Fibroblast of lung (primary cell): Measurements from ENCODE around the gene PCNT. TPM values are rescaled to one million over a fixed set of nuclear protein-coding genes. Genes with fewer than 3 reads are reported as not detected.

Experiments
- DNase-seq, 2 donors: peaks; one replicate each; pipeline versions ENCODE4 v3.0.0 to v3.0.0-alpha.2; 2010; ENCODE audit warnings: low read depth in 2 of 2
- H2AFZ ChIP-seq: 2 replicates; pipeline ENCODE4 v1.5.1; 2012; ENCODE audit warnings: low read length, control low read depth, inconsistent platforms
- H3K27ac ChIP-seq: 2 replicates; pipeline ENCODE4 v1.5.1; 2011; ENCODE audit warnings: low read length, control low read depth; ENCODE audit not compliant: insufficient read depth
- H3K27me3 ChIP-seq: 2 replicates; pipeline ENCODE4 v1.5.1; 2011; ENCODE audit warnings: mild to moderate bottlenecking, low read length; ENCODE audit not compliant: control insufficient read depth, insufficient read depth
- H3K36me3 ChIP-seq: 2 replicates; pipeline ENCODE4 v1.5.1; 2011; ENCODE audit warnings: low read length; ENCODE audit not compliant: control insufficient read depth, insufficient read depth
- H3K4me1 ChIP-seq: 2 replicates; pipeline ENCODE4 v1.5.1; 2011; ENCODE audit warnings: low read length; ENCODE audit not compliant: control insufficient read depth, insufficient read depth; ENCODE audit errors: extremely low read depth
- H3K4me2 ChIP-seq: 2 replicates; pipeline ENCODE4 v1.5.1; 2011; ENCODE audit warnings: low read length, control low read depth; ENCODE audit not compliant: insufficient read depth; ENCODE audit errors: extremely low read depth
- H3K4me3 ChIP-seq, 4 experiments: fragments of 200-600 bp in 1 of 4; sonication (generic) in 1 of 4; replicated peaks in 1 of 4; 2 replicates each; pipeline ENCODE4 v1.5.1; 2011 to 2016; ENCODE audit warnings: low read length in 4 of 4, low read depth in 3 of 4, mild to moderate bottlenecking in 3 of 4, control low read depth in 2 of 4, inconsistent platforms in 1 of 4, mixed read lengths in 1 of 4; ENCODE audit not compliant: insufficient read depth in 1 of 4; ENCODE audit errors: control extremely low read depth in 1 of 4
- H3K79me2 ChIP-seq: 2 replicates; pipeline ENCODE4 v1.5.1; 2012; ENCODE audit warnings: mild to moderate bottlenecking, low read length, inconsistent platforms; ENCODE audit not compliant: control insufficient read depth, insufficient read depth
- H3K9ac ChIP-seq: 2 replicates; pipeline ENCODE4 v1.5.1; 2011; ENCODE audit warnings: mild to moderate bottlenecking, low read length, control low read depth; ENCODE audit not compliant: insufficient read depth
- H3K9me3 ChIP-seq: 2 replicates; pipeline ENCODE4 v1.5.1; 2012; ENCODE audit warnings: low read depth, low read length; ENCODE audit not compliant: control insufficient read depth, insufficient read depth
- H4K20me1 ChIP-seq: 2 replicates; pipeline ENCODE4 v1.5.1; 2011; ENCODE audit warnings: low read length; ENCODE audit not compliant: control insufficient read depth, insufficient read depth; ENCODE audit errors: extremely low read depth
- EZH2 ChIP-seq: IDR thresholded peaks from 2 replicates; pipeline ENCODE4 v1.5.1; 2012; ENCODE audit warnings: low read length, control low read depth, mild to moderate bottlenecking; ENCODE audit errors: missing control alignments
- polyA plus RNA-seq, 2 donors: library from polyadenylated mRNA; depleted of rRNA in 1 of 2; stranded (reverse) in 1 of 2; unstranded in 1 of 2; fragments of >200 nt; gene quantifications; 2 replicates each; pipeline ENCODE4 v1.2.1, GENCODE V29; 2011 to 2012; ENCODE audit warnings: missing spikeins in 1 of 2
- total RNA-seq: library from RNA; depleted of rRNA; stranded (reverse); fragments of >200 nt; gene quantifications from 2 replicates; pipeline ENCODE4 v1.2.1, GENCODE V29; 2014
- TF ChIP-seq, protein P1 (sequence below), 2 donors: IDR thresholded peaks in 1 of 2; conservative IDR thresholded peaks in 1 of 2; 1 replicate in 1 of 2; 2 replicates in 1 of 2; pipeline ENCODE4 v1.5.1; 2011 to 2012; ENCODE audit warnings: low read length in 2 of 2, control low read depth in 1 of 2, inconsistent platforms in 1 of 2, low read depth in 1 of 2, mild to moderate bottlenecking in 1 of 2

The PCNT gene
- total and polyA plus RNA-seq, 2 donors (not counting 1 experiment from before 2014, with no cell fraction given), result 7.4 to 26.1 TPM

DNA sequence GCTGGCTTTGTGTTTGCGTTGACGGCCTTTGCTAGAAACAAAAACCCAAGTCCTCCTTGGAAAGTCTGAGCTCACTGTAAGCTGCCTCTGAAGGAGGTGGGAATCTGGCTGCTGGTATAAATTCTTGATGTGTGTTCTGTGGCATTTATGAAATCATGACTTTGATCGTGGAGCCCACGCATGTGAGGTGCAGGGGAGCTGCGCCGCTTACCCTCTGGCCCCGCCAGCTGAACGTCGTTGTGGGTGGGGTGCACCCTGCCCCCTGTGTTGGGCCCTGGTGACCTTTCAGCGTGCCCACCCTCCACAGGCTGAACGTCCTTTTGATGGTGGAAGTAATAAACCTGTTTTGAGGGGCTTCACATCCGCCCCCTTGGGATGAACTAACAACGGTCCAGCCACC is 113.6 kb downstream of the PCNT start:
- H3K36me3 ChIP-seq, result peaks cover 40% of the 10 kb centered on the region
- H3K79me2 ChIP-seq, result no peaks in the 10 kb centered on the region
- H2AFZ ChIP-seq, result no peak overlapping the region
- no peak for DNase-seq
- no peak overlapping the region for H3K9ac ChIP-seq
- no peaks in the 10 kb centered on the region for H3K27me3 ChIP-seq
- H3K4me3 ChIP-seq, result no peak overlapping the region
- H3K4me2 ChIP-seq, result no peak overlapping the region
- TF ChIP-seq, protein P1, sequence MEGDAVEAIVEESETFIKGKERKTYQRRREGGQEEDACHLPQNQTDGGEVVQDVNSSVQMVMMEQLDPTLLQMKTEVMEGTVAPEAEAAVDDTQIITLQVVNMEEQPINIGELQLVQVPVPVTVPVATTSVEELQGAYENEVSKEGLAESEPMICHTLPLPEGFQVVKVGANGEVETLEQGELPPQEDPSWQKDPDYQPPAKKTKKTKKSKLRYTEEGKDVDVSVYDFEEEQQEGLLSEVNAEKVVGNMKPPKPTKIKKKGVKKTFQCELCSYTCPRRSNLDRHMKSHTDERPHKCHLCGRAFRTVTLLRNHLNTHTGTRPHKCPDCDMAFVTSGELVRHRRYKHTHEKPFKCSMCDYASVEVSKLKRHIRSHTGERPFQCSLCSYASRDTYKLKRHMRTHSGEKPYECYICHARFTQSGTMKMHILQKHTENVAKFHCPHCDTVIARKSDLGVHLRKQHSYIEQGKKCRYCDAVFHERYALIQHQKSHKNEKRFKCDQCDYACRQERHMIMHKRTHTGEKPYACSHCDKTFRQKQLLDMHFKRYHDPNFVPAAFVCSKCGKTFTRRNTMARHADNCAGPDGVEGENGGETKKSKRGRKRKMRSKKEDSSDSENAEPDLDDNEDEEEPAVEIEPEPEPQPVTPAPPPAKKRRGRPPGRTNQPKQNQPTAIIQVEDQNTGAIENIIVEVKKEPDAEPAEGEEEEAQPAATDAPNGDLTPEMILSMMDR (conservative IDR thresholded peaks at IDR 0.05 in 1 of 2, IDR thresholded peaks at IDR 0.05 in 1 of 2; ENCODE audit: low read depth in 1 of 2, low read length in 2 of 2), result no peak
- TF ChIP-seq EZH2, result no peak
- H4K20me1 ChIP-seq, result no peaks in the 10 kb centered on the region
- H3K4me1 ChIP-seq, result no peaks in the 10 kb centered on the region
- no peak overlapping the region for H3K27ac ChIP-seq
- H3K9me3 ChIP-seq, result no peaks in the 10 kb centered on the region

DNA sequence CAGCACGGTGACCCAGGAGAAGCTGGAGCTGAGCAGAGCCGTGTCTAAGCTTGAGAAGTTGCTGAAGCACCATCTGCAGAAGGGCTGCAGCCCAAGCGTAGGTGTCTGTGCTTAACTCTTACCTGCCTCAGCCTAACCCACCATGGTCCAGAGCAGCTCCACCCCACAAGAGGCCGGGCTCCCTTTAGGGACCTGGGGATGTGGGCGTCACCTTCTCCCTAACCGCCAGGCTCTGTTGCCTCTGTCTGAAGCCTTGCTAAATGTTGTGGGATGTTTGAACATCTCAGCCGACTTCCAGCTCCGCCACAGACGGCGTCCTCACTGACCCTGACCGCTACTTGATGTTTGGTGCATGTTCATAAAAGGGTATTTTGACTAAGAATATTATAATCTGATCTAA is 114.3 kb downstream of the PCNT start:
- Histone ChIP-seq H3K79me2 (no peaks in the 10 kb centered on the region), H4K20me1 (no peaks in the 10 kb centered on the region), H3K36me3 (peaks cover 42% of the 10 kb centered on the region), H3K9me3 (no peaks in the 10 kb centered on the region), H3K4me3 (no peak overlapping the region), H2AFZ (no peak overlapping the region), H3K9ac (no peak overlapping the region), H3K27ac (no peak overlapping the region), H3K27me3 (no peaks in the 10 kb centered on the region), H3K4me1 (no peaks in the 10 kb centered on the region), H3K4me2 (no peak overlapping the region)
- no peak for TF ChIP-seq EZH2
- TF ChIP-seq, protein P1 (conservative IDR thresholded peaks at IDR 0.05 in 1 of 2, IDR thresholded peaks at IDR 0.05 in 1 of 2; ENCODE audit: low read depth in 1 of 2, low read length in 2 of 2), result no peak
- no peak for DNase-seq

DNA sequence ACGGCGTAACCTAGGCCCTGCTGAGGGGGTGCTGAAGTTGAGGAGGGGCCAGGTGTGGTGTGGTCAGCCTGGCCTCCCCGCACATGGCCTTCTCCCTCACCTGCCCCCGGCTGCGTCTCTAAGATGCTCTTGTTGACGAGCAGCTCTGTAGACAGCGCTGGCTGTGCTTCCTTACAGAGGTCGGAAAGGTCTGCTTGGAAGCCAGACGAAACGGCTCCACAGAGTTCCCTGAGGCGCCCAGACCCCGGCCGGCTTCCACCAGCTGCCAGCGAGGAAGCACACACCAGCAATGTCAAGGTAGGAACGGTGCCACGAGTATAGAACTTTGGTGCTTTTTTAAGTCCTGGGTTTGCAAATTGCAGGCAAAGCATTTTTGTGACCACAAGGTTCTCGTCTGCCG is 116.0 kb downstream of the PCNT start:
- peaks cover 43% of the 10 kb centered on the region for H3K36me3 ChIP-seq
- H3K27ac ChIP-seq, result no peak overlapping the region
- no peaks in the 10 kb centered on the region for H3K27me3 ChIP-seq
- no peaks in the 10 kb centered on the region for H3K4me1 ChIP-seq
- no peak overlapping the region for H3K4me2 ChIP-seq
- no peaks in the 10 kb centered on the region for H3K79me2 ChIP-seq
- H2AFZ ChIP-seq, result no peak overlapping the region
- H3K9me3 ChIP-seq, result no peaks in the 10 kb centered on the region
- DNase-seq, result no peak
- H4K20me1 ChIP-seq, result no peaks in the 10 kb centered on the region
- no peak overlapping the region for H3K9ac ChIP-seq
- no peak overlapping the region for H3K4me3 ChIP-seq
- TF ChIP-seq, protein P1 (conservative IDR thresholded peaks at IDR 0.05 in 1 of 2, IDR thresholded peaks at IDR 0.05 in 1 of 2; ENCODE audit: low read depth in 1 of 2, low read length in 2 of 2), result no peak
- no peak for TF ChIP-seq EZH2
